Effector memory CD4-positive, alpha-beta T cell (primary cell): Measurements from ENCODE around the gene SMCHD1.

ENCODE experiments used
- DNase-seq, 3 donors: peaks; one replicate each; pipeline ENCODE4 v3.0.0-alpha.2; 2020
- H3K27ac ChIP-seq: 2 replicates; pipeline ENCODE4 v1.7.0; 2013; ENCODE audit warnings: mild to moderate bottlenecking, low read length, moderate library complexity; ENCODE audit not compliant: insufficient read depth, poor library complexity, severe bottlenecking
- H3K27me3 ChIP-seq: replicated peaks from 2 replicates; pipeline ENCODE4 v1.7.0; 2013; ENCODE audit warnings: mild to moderate bottlenecking, low read length; ENCODE audit not compliant: insufficient read depth, control insufficient read depth, poor library complexity, severe bottlenecking
- H3K36me3 ChIP-seq: 2 replicates; pipeline ENCODE4 v1.7.0; 2013; ENCODE audit warnings: mild to moderate bottlenecking, low read length, moderate library complexity; ENCODE audit not compliant: control insufficient read depth, insufficient read depth
- H3K4me1 ChIP-seq: 2 replicates; pipeline ENCODE4 v1.7.0; 2013; ENCODE audit warnings: low read length, mild to moderate bottlenecking; ENCODE audit not compliant: control insufficient read depth, insufficient read depth, poor library complexity, severe bottlenecking
- H3K4me3 ChIP-seq: 2 replicates; pipeline ENCODE4 v1.7.0; 2013; ENCODE audit warnings: low read length, low read depth, mild to moderate bottlenecking; ENCODE audit not compliant: insufficient read depth, poor library complexity, severe bottlenecking
- H3K9me3 ChIP-seq: 2 replicates; pipeline ENCODE4 v1.7.0; 2013; ENCODE audit warnings: mild to moderate bottlenecking, low read length, moderate library complexity; ENCODE audit not compliant: control insufficient read depth

Gene SMCHD1

GRCh38 chr18:2635586-2635985 is 19.9 kb upstream of the SMCHD1 start:
- Histone ChIP-seq H3K27ac (peak overlapping the region; percentile 90), H3K4me3 (no peak overlapping the region), H3K36me3 (no peaks in the 10 kb centered on the region), H3K4me1 (peaks cover 58% of the 10 kb centered on the region), H3K27me3 (no peaks in the 10 kb centered on the region), H3K9me3 (no peaks in the 10 kb centered on the region)
- no peak for DNase-seq

GRCh38 chr18:2636126-2636631 is 19.3 kb upstream of the SMCHD1 start:
- Histone ChIP-seq H3K9me3 (no peaks in the 10 kb centered on the region), H3K36me3 (no peaks in the 10 kb centered on the region), H3K4me3 (peak overlapping the region; percentile 30), H3K27me3 (no peaks in the 10 kb centered on the region), H3K4me1 (peaks cover 64% of the 10 kb centered on the region), H3K27ac (peak overlapping the region; percentile 90)
- DNase-seq: no peak

- no peaks in the 10 kb centered on the region for H3K36me3 ChIP-seq
- H3K4me3 ChIP-seq: peak overlapping the region; percentile 36
- no peaks in the 10 kb centered on the region for H3K27me3 ChIP-seq
- H3K27ac ChIP-seq: peak overlapping the region; percentile 69
- H3K4me1 ChIP-seq: peaks cover 60% of the 10 kb centered on the region
- H3K9me3 ChIP-seq: no peaks in the 10 kb centered on the region
- DNase-seq: no peak
Measured at GRCh38 chr18:2641638-2642037, 13.9 kb upstream of the SMCHD1 start.

DNA sequence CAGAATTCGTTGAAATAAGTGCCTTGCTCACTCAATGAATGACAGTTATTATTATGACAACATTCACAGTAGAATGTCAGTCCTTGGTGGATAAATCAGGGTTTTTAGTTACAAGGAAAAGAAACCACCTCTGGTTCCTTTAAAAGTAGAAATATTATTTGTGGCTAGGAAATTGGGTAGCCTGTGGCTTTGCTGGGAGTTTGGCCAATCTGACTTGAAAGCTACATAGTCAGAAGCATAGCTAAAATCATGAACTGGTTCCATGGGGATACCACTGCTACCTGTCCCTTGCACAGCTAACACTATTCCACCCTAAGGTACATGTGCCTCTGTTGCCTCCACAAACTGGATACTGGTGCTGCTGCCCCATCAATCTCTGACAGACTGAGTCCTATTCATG is 12.8 kb upstream of the SMCHD1 start:
- DNase-seq: no peak
- H3K9me3 ChIP-seq: no peaks in the 10 kb centered on the region
- H3K27ac ChIP-seq: no peak overlapping the region
- no peaks in the 10 kb centered on the region for H3K27me3 ChIP-seq
- no peaks in the 10 kb centered on the region for H3K36me3 ChIP-seq
- H3K4me3 ChIP-seq: no peak overlapping the region
- H3K4me1 ChIP-seq: peaks cover 55% of the 10 kb centered on the region

- Histone ChIP-seq H3K4me1 (peaks cover 40% of the 10 kb centered on the region), H3K27me3 (no peaks in the 10 kb centered on the region), H3K4me3 (no peak overlapping the region), H3K9me3 (no peaks in the 10 kb centered on the region), H3K27ac (peak overlapping the region; percentile 24), H3K36me3 (no peaks in the 10 kb centered on the region)
- no peak for DNase-seq
Measured at GRCh38 chr18:2644535-2644934, 11.0 kb upstream of the SMCHD1 start.

DNA sequence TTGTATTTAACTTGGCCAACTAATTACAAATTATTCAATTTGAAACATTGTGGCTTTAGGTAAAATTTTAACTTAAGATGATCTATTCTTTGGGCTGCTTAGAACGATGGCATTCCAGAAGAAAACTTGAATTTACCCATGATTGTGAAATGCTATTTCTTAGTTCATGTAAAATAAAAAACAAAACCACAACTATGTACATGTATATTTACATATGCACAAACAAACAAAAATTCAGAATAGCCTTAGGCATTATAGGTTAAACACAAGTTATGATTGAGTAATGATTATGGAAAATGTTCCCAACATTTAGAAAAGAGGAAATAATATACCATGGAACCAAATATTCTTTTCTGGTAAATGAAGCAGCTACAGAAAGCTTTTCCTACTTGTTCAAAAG is 3.5 kb upstream of the SMCHD1 start:
- no peak for DNase-seq
- Histone ChIP-seq H3K4me1 (peaks cover 4% of the 10 kb centered on the region), H3K27ac (no peak overlapping the region), H3K36me3 (peaks cover 6% of the 10 kb centered on the region), H3K9me3 (no peaks in the 10 kb centered on the region), H3K4me3 (no peak overlapping the region), H3K27me3 (no peaks in the 10 kb centered on the region)

GRCh38 chr18:2653467-2653866 is 2.1 kb upstream of the SMCHD1 start:
- H3K4me1 ChIP-seq: peaks cover 5% of the 10 kb centered on the region
- no peaks in the 10 kb centered on the region for H3K9me3 ChIP-seq
- no peak overlapping the region for H3K27ac ChIP-seq
- H3K36me3 ChIP-seq: peaks cover 6% of the 10 kb centered on the region
- H3K27me3 ChIP-seq: no peaks in the 10 kb centered on the region
- no peak overlapping the region for H3K4me3 ChIP-seq
- no peak for DNase-seq

GRCh38 chr18:2654169-2654927 is 1.2 kb upstream of the SMCHD1 start:
- Histone ChIP-seq H3K4me1 (peaks cover 10% of the 10 kb centered on the region), H3K9me3 (no peaks in the 10 kb centered on the region), H3K36me3 (peaks cover 6% of the 10 kb centered on the region), H3K4me3 (peak overlapping the region; percentile 98), H3K27ac (peak overlapping the region; percentile 99), H3K27me3 (no peaks in the 10 kb centered on the region)
- DNase-seq: no peak

GRCh38 chr18:2654928-2655177 is 673 bp upstream of the SMCHD1 start:
- peaks cover 6% of the 10 kb centered on the region for H3K36me3 ChIP-seq
- peak overlapping the region; percentile 98 for H3K4me3 ChIP-seq
- no peaks in the 10 kb centered on the region for H3K27me3 ChIP-seq
- peaks cover 14% of the 10 kb centered on the region for H3K4me1 ChIP-seq
- H3K27ac ChIP-seq: peak overlapping the region; percentile 99
- DNase-seq: peak; percentile 72 to 80 (median 77)
- H3K9me3 ChIP-seq: no peaks in the 10 kb centered on the region

- no peaks in the 10 kb centered on the region for H3K27me3 ChIP-seq
- H3K27ac ChIP-seq: peak overlapping the region; percentile 99
- DNase-seq: no peak
- H3K4me3 ChIP-seq: peak overlapping the region; percentile 98
- no peaks in the 10 kb centered on the region for H3K9me3 ChIP-seq
- H3K4me1 ChIP-seq: peaks cover 16% of the 10 kb centered on the region
- peaks cover 6% of the 10 kb centered on the region for H3K36me3 ChIP-seq
Measured at GRCh38 chr18:2655954-2656236, 369 bp downstream of the SMCHD1 start.
